ENCODE results near the gene CAMK2G. TPM values are rescaled to one million over a fixed set of nuclear protein-coding genes. Genes with fewer than 3 reads are reported as not detected.

Gene CAMK2G
- total RNA-seq, 3 donors from 2014 or later: 53.5 to 141 (median 57.2) TPM

DNA sequence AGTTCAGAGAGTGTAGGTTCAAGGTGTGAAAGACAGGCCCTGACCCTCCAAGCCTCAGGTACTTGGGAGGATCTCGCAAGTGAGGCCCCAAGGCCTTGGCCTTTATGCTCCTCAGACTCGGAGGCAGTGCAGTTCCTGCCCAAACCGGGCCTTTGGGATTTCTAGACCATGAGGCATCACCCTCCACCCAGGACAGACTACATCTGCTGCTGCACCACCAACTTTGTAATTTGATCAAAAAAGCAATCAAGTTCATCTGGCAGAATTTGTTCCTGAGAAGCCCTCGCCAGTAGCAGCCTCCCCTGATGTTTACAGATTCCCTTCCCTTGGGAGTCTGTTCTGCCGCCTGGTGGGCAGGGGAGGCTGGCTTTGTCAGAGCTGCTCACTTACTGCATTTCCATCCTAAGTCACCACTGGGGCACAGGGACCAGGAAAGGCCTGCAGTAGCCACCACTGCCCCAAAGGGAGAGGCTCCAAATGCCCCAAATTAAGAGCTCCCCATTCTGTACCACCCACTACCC, 2.1 kb downstream of the CAMK2G start:
- H3K4me1 ChIP-seq (ENCODE audit: low read depth): peaks cover 44% of the 10 kb centered on the region
- H3K36me3 ChIP-seq (ENCODE audit: low read depth): no peaks in the 10 kb centered on the region
- no peak overlapping the region for H3K4me3 ChIP-seq

DNA sequence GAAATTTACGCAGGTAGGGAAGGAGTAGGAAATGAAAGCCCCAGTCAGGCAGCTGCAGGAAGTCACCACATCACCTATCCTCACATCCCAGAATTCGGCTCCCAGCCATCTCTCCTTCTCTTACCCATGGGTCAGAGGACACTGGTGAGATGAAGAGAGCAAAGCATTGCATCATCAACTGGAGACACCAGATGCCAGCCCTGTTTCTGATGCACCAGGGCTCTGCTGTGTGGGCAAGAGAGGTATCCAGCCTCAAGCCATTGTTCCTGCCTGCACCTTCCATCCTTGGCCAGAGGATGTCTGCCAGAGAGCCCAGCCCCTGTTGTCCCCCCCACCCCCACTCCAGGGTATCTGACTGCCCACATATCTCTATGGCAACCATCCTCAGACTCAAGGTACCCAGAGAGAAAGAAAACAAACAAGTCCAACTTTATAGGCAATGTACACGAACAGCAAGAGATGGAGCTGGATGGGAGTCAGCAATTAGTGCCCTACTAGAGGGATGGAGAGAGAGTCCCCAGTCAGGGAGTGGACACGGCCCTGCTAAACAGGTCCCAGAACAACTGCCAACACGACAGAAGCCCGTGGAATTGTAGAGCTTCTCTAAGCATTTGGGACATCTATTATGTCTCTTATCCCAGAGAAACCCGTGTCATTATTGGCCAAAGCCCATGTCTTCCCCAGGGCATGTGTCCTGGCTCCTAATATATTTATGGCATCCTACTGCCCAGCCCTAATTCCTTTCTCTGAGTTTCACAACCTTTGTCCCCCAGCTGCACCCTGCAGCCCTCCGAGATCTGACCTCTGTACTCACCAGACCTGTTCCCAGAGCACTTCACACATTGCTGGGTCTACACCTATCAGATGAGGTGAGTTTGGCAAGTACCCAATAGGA, 2.8 kb downstream of the CAMK2G start:
- DNase-seq: peak in 2 of 3 donors; percentile 74 to 83
- Histone ChIP-seq H3K4me1 (ENCODE audit: low read depth) (peaks cover 49% of the 10 kb centered on the region), H3K9me3 (no peaks in the 10 kb centered on the region), H3K4me3 (no peak overlapping the region), H3K36me3 (ENCODE audit: low read depth) (no peaks in the 10 kb centered on the region)
- TF ChIP-seq, protein P1, sequence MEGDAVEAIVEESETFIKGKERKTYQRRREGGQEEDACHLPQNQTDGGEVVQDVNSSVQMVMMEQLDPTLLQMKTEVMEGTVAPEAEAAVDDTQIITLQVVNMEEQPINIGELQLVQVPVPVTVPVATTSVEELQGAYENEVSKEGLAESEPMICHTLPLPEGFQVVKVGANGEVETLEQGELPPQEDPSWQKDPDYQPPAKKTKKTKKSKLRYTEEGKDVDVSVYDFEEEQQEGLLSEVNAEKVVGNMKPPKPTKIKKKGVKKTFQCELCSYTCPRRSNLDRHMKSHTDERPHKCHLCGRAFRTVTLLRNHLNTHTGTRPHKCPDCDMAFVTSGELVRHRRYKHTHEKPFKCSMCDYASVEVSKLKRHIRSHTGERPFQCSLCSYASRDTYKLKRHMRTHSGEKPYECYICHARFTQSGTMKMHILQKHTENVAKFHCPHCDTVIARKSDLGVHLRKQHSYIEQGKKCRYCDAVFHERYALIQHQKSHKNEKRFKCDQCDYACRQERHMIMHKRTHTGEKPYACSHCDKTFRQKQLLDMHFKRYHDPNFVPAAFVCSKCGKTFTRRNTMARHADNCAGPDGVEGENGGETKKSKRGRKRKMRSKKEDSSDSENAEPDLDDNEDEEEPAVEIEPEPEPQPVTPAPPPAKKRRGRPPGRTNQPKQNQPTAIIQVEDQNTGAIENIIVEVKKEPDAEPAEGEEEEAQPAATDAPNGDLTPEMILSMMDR (IDR thresholded peaks at IDR 0.05): no peak
- intact Hi-C loops (cut with DNase I, micrococcal nuclease): no loop called here
- peak; percentile 77 for ATAC-seq

More for the DNA sequence above, 2.1 kb downstream of the CAMK2G start:
- intact Hi-C loops (cut with DNase I, micrococcal nuclease): no loop called here
- TF ChIP-seq, protein P1 (IDR thresholded peaks at IDR 0.05): no peak
- DNase-seq: no peak
- peak; percentile 3 for ATAC-seq
- H3K9me3 ChIP-seq: no peaks in the 10 kb centered on the region

DNA sequence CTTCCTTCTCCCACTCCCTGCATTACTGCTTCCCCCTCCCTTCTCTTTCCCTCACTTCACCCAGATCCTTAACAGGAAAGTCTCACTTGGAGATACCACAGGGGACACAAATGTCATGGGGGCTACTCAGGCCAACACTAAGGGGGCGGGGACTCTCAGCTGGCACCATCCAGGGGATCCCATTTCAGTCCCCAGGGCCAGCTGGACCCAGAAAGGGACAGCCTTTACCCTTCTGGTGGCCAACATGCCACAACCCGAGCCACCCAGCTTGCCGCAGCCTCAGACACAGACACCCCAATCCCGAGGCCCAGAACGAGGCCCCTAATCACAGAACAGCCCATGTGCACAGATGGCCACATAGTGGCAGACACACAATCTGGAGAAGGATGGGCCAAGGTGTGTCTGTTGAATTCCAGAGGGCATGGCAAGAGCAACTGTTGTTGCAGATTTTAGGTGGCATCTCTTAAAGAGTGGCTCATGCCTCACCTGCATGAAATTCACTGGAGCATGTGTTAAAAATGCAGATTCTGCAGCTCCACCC, 5.6 kb downstream of the CAMK2G start:
- Histone ChIP-seq H3K4me3 (no peak overlapping the region), H3K9me3 (no peaks in the 10 kb centered on the region), H3K4me1 (ENCODE audit: low read depth) (peaks cover 57% of the 10 kb centered on the region), H3K36me3 (ENCODE audit: low read depth) (no peaks in the 10 kb centered on the region)
- intact Hi-C loops (cut with DNase I, micrococcal nuclease): no loop called here
- no peak for DNase-seq
- TF ChIP-seq, protein P1 (IDR thresholded peaks at IDR 0.05): no peak
- no peak for ATAC-seq

DNA sequence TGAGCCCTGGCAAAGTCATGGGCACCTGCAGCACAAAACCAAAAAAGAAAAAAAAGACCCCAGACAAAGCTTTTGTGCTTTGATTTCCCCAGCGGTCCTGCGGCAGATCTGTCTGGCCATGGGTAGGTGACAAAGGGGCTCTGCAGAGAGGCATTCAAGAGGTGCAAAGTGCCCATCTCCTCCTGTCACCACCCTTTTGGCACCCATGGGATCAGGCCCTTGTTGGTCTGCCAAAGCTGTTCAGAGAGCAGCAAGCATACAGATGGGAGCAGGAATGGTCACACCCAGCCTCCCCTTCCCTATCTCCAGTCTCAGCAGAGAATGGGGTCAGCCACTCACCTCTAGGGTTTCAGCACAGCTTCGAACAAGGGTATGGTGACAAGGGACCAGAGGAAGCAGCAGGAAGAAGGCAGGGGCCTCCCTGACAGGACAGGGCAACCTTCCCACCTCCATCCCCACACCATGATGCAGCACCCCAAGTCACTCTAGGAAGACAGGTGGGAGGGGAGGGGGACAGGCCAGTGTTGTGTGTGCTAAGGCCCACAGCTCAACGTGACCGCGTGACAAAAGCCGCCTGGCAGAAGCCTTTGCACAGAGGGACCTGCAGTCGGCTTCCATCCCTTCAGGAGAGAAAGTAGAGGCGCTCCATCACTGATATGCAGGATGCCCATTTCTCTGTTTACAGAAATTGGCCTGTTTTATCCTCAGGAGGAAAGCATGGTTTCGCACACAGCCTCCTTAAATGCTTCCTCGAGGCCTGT, 6.3 kb downstream of the CAMK2G start:
- Histone ChIP-seq H3K36me3 (ENCODE audit: low read depth) (no peaks in the 10 kb centered on the region), H3K9me3 (no peaks in the 10 kb centered on the region), H3K4me3 (no peak overlapping the region), H3K4me1 (ENCODE audit: low read depth) (peaks cover 53% of the 10 kb centered on the region)
- ATAC-seq: no peak
- DNase-seq: no peak
- TF ChIP-seq, protein P1 (IDR thresholded peaks at IDR 0.05): no peak
- intact Hi-C loops (cut with DNase I, micrococcal nuclease): no loop called here

DNA sequence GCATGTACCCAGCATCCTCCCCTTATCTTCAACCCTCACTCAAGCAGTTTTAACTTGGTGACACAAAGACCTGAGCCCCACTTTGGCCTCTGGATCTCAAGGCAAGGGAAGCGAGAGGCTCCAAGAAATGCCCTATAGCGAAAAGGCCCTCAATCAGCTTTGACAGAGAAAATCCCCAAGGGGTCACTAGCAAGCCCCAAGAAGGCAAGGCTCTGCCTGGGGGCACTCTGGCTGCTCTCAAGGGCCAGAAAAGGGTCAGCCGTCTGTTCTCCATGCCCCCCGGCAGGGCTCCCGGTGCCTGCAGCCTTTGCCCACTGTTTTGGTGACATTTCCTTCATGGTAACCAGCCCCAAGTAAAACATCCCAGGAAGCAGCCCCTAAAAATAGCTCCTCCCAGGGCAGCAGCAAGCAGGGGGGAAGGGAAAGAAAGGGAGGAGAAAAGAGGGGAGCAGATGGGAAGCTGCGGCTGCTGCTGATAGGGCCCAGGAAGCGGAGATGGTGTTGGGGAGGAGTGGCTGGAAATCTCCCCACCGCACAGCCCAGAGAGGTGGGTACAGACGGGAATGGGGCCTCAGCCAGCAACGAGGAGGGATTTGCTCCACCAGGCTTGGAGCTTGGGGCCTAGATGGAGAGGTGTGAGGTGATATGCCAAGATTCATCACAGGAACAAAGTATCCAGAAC, 7.1 kb downstream of the CAMK2G start:
- ATAC-seq (no peak), DNase-seq (no peak)
- Histone ChIP-seq H3K4me3 (no peak overlapping the region), H3K36me3 (ENCODE audit: low read depth) (no peaks in the 10 kb centered on the region), H3K4me1 (ENCODE audit: low read depth) (peaks cover 45% of the 10 kb centered on the region), H3K9me3 (no peaks in the 10 kb centered on the region)
- TF ChIP-seq, protein P1 (IDR thresholded peaks at IDR 0.05): no peak
- intact Hi-C loops (cut with DNase I, micrococcal nuclease): no loop called here
